ENCODE measurements around the gene TUBB2B. TPM values are rescaled to one million over a fixed set of nuclear protein-coding genes. Genes with fewer than 3 reads are reported as not detected.

Gene TUBB2B
- total RNA-seq, 2 experiments from 2014 or later: 0.27 TPM; not detected in 1

DNA sequence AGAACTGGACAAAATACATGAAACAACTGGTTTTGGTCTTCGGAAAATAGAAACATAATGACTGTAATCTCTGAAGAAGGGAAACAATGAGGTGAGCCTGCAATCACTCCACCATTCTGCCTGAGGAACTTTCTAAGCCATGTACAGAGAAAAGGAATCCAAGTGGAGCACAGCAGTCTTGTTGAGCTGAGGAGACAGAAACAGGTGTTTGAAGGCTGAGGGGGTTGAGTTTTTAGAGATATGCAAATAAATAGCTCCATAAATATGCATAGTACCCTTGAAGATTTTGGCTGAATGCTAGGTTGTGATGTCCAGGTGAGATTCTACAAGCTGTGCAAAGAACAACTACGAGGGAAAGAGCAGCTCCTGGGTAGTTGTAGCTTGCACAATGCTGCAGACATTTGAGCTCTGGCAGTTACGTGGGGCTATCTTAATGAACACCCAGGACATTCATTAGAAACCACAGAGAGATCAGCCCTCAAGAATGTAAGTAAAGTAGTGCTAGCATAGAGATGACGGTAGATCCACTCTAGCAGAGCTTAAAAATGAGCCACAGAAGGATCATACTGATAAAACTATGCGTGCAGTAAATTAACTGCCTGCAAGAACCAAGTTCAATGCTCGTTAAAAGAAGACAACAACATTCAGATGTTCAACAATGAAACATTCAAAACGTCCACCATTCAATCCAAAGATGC, 24.3 kb downstream of the TUBB2B start:
- peak overlapping the region; percentile 50; the same call in 1 of the 2 replicates for H2AFZ ChIP-seq (ENCODE audit: low read length)
- H3K36me3 ChIP-seq (ENCODE audit: insufficient read depth, low read length): no peaks in the 10 kb centered on the region
- H3K9me2 ChIP-seq (ENCODE audit: insufficient read depth, low read length): no peaks in the 10 kb centered on the region
- POLR2A ChIA-PET: interaction anchor here (0.7 to 1.9 kb wide), 9 partner anchors 9 to 317 kb away, joined by 3 to 12 read pairs (median 4); no protein-coding TSS in a partner anchor
- CTCF ChIA-PET (ENCODE audit: unreplicated experiment): interaction anchor here (1.2 kb wide), 1 partner anchor 23 kb away, joined by 5 read pairs; no protein-coding TSS in a partner anchor
- H4K20me1 ChIP-seq (ENCODE audit: insufficient read depth, low read length): no peaks in the 10 kb centered on the region
- peak; percentile 19 for DNase-seq (ENCODE audit: low spot score)
- no peaks in the 10 kb centered on the region for H3K9me3 ChIP-seq (ENCODE audit: low read length)
- no TSS peak for BruUV-seq (replicated peaks)
- H3K4me2 ChIP-seq (ENCODE audit: low read length): peak overlapping the region; percentile 22
- peaks cover 27% of the 10 kb centered on the region for H3K4me1 ChIP-seq (ENCODE audit: insufficient read depth, low read length, poor library complexity, severe bottlenecking)
- intact Hi-C loops (cut with micrococcal nuclease; ENCODE audit: unreplicated experiment): no loop called here
- no peak for TF ChIP-seq EZH2phosphoT487 (IDR thresholded peaks at IDR 0.05; ENCODE audit: borderline replicate concordance, low read depth, low read length)
- TF ChIP-seq, protein P1, sequence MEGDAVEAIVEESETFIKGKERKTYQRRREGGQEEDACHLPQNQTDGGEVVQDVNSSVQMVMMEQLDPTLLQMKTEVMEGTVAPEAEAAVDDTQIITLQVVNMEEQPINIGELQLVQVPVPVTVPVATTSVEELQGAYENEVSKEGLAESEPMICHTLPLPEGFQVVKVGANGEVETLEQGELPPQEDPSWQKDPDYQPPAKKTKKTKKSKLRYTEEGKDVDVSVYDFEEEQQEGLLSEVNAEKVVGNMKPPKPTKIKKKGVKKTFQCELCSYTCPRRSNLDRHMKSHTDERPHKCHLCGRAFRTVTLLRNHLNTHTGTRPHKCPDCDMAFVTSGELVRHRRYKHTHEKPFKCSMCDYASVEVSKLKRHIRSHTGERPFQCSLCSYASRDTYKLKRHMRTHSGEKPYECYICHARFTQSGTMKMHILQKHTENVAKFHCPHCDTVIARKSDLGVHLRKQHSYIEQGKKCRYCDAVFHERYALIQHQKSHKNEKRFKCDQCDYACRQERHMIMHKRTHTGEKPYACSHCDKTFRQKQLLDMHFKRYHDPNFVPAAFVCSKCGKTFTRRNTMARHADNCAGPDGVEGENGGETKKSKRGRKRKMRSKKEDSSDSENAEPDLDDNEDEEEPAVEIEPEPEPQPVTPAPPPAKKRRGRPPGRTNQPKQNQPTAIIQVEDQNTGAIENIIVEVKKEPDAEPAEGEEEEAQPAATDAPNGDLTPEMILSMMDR (conservative IDR thresholded peaks at IDR 0.05; ENCODE audit: low read length): no peak
- H3K79me2 ChIP-seq (ENCODE audit: insufficient read depth, low read depth, low read length): no peaks in the 10 kb centered on the region
- H3K27ac ChIP-seq (ENCODE audit: low read depth, low read length, poor library complexity, severe bottlenecking): peak overlapping the region; percentile 24
- H3K4me3 ChIP-seq (ENCODE audit: low read depth, low read length, poor library complexity, severe bottlenecking): no peak overlapping the region

DNA sequence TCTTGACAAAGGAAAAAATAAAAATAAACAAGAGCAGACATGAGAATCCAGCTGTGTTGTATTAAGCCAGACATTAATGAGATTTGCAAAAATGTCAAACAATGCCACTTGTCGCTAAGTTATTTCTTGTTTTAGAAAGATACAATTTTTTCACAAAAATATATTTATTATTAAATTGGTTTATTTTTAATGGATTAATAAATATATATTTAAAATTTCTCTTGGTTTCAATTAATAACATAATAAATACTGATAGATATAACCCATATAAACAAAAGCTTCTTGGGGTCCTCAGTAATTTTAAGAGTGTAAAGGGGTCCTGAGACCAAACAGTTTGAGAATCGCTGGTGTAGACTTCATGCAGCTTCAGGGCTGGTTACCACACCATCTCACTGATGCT, 26.1 kb downstream of the TUBB2B start:
- Histone ChIP-seq H2AFZ (ENCODE audit: low read length) (no peak overlapping the region), H3K79me2 (ENCODE audit: insufficient read depth, low read depth, low read length) (no peaks in the 10 kb centered on the region), H4K20me1 (ENCODE audit: insufficient read depth, low read length) (no peaks in the 10 kb centered on the region), H3K27ac (ENCODE audit: low read depth, low read length, poor library complexity, severe bottlenecking) (no peak overlapping the region), H3K9me2 (ENCODE audit: insufficient read depth, low read length) (no peaks in the 10 kb centered on the region), H3K4me1 (ENCODE audit: insufficient read depth, low read length, poor library complexity, severe bottlenecking) (peaks cover 27% of the 10 kb centered on the region), H3K4me2 (ENCODE audit: low read length) (no peak overlapping the region), H3K9me3 (ENCODE audit: low read length) (no peaks in the 10 kb centered on the region), H3K4me3 (ENCODE audit: low read depth, low read length, poor library complexity, severe bottlenecking) (no peak overlapping the region), H3K36me3 (ENCODE audit: insufficient read depth, low read length) (no peaks in the 10 kb centered on the region)
- DNase-seq (ENCODE audit: low spot score): no peak
- intact Hi-C loops (cut with micrococcal nuclease; ENCODE audit: unreplicated experiment): no loop called here
- ChIA-PET POLR2A (interaction anchor here (0.6 kb wide), 1 partner anchor 192 kb away, joined by 3 read pairs; no protein-coding TSS in a partner anchor), CTCF (ENCODE audit: unreplicated experiment) (no interaction called here)
- TF ChIP-seq, protein P1 (conservative IDR thresholded peaks at IDR 0.05; ENCODE audit: low read length): no peak
- no peak for TF ChIP-seq EZH2phosphoT487 (IDR thresholded peaks at IDR 0.05; ENCODE audit: borderline replicate concordance, low read depth, low read length)
- no TSS peak for BruUV-seq (replicated peaks)

DNA sequence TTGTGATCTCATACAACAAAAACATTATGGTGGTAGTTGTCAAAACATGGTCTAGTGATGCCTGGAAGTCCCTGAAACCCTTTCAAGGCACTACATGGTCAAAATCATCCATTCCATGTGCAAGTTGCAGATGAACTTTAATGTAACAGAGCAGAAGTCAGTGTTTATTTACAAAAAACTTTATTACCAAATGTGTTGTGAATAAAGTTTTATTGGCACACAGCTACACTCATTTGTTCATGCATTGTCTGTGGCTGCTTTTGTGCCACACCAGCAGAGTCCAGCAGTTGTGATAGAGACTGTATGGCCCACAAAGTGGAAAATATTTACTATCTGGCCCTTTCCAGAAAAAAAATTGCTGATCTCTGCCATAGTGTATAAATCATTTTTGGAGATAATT, 26.8 kb downstream of the TUBB2B start:
- Histone ChIP-seq H2AFZ (ENCODE audit: low read length) (no peak overlapping the region), H3K9me2 (ENCODE audit: insufficient read depth, low read length) (no peaks in the 10 kb centered on the region), H3K27ac (ENCODE audit: low read depth, low read length, poor library complexity, severe bottlenecking) (no peak overlapping the region), H3K36me3 (ENCODE audit: insufficient read depth, low read length) (no peaks in the 10 kb centered on the region), H3K4me3 (ENCODE audit: low read depth, low read length, poor library complexity, severe bottlenecking) (no peak overlapping the region), H3K79me2 (ENCODE audit: insufficient read depth, low read depth, low read length) (no peaks in the 10 kb centered on the region), H3K9me3 (ENCODE audit: low read length) (no peaks in the 10 kb centered on the region), H3K4me2 (ENCODE audit: low read length) (no peak overlapping the region), H4K20me1 (ENCODE audit: insufficient read depth, low read length) (no peaks in the 10 kb centered on the region), H3K4me1 (ENCODE audit: insufficient read depth, low read length, poor library complexity, severe bottlenecking) (peaks cover 27% of the 10 kb centered on the region)
- BruUV-seq (replicated peaks): no TSS peak
- DNase-seq (ENCODE audit: low spot score): no peak
- TF ChIP-seq, protein P1 (conservative IDR thresholded peaks at IDR 0.05; ENCODE audit: low read length): no peak
- no peak for TF ChIP-seq EZH2phosphoT487 (IDR thresholded peaks at IDR 0.05; ENCODE audit: borderline replicate concordance, low read depth, low read length)
- intact Hi-C loops (cut with micrococcal nuclease; ENCODE audit: unreplicated experiment): no loop called here
- CTCF ChIA-PET (ENCODE audit: unreplicated experiment): no interaction called here
- POLR2A ChIA-PET: interaction anchor here (0.7 kb wide), 1 partner anchor 9 kb away, joined by 3 read pairs; no protein-coding TSS in a partner anchor

Measured in OCI-LY7 (cell line).